ENCODE results near the gene PERM1.
"Not testable (repeated sequence)": the region's sequence is repeated elsewhere in the genome, so short reads cannot be mapped to it uniquely, and the experiment has no call there.

Gene PERM1

GRCh38 chr1:1013922-1014648 is 32.2 kb upstream of the PERM1 start:
- peak overlapping the region in 1 of 2 experiments; percentile 81 for H3K27ac ChIP-seq (ENCODE audit: insufficient read depth in 1 of 2, low read depth in 1 of 2, low read length in 2 of 2, poor library complexity in 1 of 2, severe bottlenecking in 2 of 2)
- H3K27me3 ChIP-seq (replicated peaks in 2 of 5; ENCODE audit: control insufficient read depth in 4 of 5, insufficient read depth in 5 of 5, low read length in 4 of 5): no peaks in the 10 kb centered on the region
- no peaks in the 10 kb centered on the region for H3K36me3 ChIP-seq (ENCODE audit: control insufficient read depth in 4 of 4, insufficient read depth in 4 of 4, low read length in 3 of 4)
- POLR2A ChIA-PET: interaction anchor here (0.8 to 1.3 kb wide), 2 partner anchors 20 to 46 kb away, joined by 3 read pairs; no protein-coding TSS in a partner anchor
- CTCF ChIA-PET: interaction anchor here (0.6 to 4.1 kb wide), 7 partner anchors 9 to 50 kb away, joined by 3 to 19 read pairs (median 5); no protein-coding TSS in a partner anchor
- no peaks in the 10 kb centered on the region for H3K9me3 ChIP-seq (ENCODE audit: control extremely low read depth in 1 of 5, control insufficient read depth in 4 of 5, insufficient read depth in 2 of 5, low read depth in 1 of 5, low read length in 4 of 5)
- H3K4me3 ChIP-seq (ENCODE audit: control insufficient read depth in 1 of 7, extremely low read depth in 1 of 7, insufficient read depth in 4 of 7, low read depth in 2 of 7, low read length in 6 of 7): peak overlapping the region; percentile 11 to 99 (median 80)
- peak in 1 of 3 donors; percentile 32 for DNase-seq
- H3K4me1 ChIP-seq (ENCODE audit: control extremely low read depth in 1 of 4, control insufficient read depth in 4 of 4, insufficient read depth in 4 of 4, low read length in 3 of 4): peaks cover 3 to 30% (median 23%) of the 10 kb centered on the region in 4 experiments
- WGBS (ENCODE audit: insufficient coverage): 77% methylated on average over 33 of the region's 41 CpGs

DNA sequence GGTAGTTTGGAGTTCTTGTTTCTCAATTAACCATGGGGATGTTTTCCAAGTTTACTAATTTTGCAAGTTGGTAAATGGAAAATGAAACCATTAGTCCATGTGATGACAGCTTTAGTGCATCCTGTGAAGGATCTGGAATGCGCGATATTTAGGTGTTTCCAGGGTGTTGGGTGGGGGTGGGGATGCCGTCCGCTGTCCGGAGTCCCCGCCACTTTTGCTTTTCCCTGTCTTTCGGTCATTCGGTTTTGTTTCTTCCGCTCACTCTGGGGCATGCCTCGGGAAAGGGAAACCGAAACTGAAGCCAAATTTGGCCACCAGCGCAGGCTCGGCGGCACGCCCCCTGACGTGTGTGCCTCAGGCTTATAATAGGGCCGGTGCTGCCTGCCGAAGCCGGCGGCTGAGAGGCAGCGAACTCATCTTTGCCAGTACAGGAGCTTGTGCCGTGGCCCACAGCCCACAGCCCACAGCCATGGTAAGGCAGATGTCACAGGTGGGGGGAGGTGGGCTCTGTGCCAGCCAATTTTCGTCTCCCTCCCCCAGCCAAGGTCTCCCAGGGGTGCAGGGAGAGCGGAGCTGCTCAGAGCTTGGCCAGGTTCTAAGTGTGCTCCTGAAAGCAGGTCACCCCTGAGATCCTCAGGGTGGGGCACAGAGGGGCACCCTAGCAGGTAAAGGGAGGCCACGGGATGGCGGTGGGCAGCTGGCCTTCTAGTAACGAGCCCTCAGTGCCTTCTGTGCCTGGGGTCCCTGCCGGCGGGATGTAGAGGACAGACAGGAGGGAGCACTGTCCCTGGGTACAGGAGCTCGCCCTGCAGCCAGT is 31.4 kb upstream of the PERM1 start, which contains the start of gene ISG15:
ISG15 (plus strand) TSS at position 393 of the 817 bp plus-strand sequence; CDS start at position 470, 77 bp downstream.
- peak; percentile 78 to 89 (median 89) for DNase-seq
- no peaks in the 10 kb centered on the region for H3K36me3 ChIP-seq (ENCODE audit: control insufficient read depth in 4 of 4, insufficient read depth in 4 of 4, low read length in 3 of 4)
- peak within 1 kb of the TSS; percentile 52 to 81 for H3K27ac ChIP-seq (ENCODE audit: insufficient read depth in 1 of 2, low read depth in 1 of 2, low read length in 2 of 2, poor library complexity in 1 of 2, severe bottlenecking in 2 of 2)
- no peaks in the 10 kb centered on the region for H3K9me3 ChIP-seq (ENCODE audit: control extremely low read depth in 1 of 5, control insufficient read depth in 4 of 5, insufficient read depth in 2 of 5, low read depth in 1 of 5, low read length in 4 of 5)
- CTCF ChIA-PET: interaction anchor here (0.6 to 4.1 kb wide), 6 partner anchors 9 to 45 kb away, joined by 3 to 19 read pairs (median 5); no protein-coding TSS in a partner anchor
- peaks cover 3 to 28% (median 22%) of the 10 kb centered on the region in 4 experiments for H3K4me1 ChIP-seq (ENCODE audit: control extremely low read depth in 1 of 4, control insufficient read depth in 4 of 4, insufficient read depth in 4 of 4, low read length in 3 of 4)
- WGBS (ENCODE audit: insufficient coverage): 1% methylated on average over 25 of the region's 30 CpGs
- H3K27me3 ChIP-seq (replicated peaks in 2 of 5; ENCODE audit: control insufficient read depth in 4 of 5, insufficient read depth in 5 of 5, low read length in 4 of 5): no peaks in the 10 kb centered on the region
- POLR2A ChIA-PET: interaction anchor here (0.8 to 1.3 kb wide), 2 partner anchors 19 to 47 kb away, joined by 3 read pairs; no protein-coding TSS in a partner anchor
- peak within 1 kb of the TSS; percentile 43 to 99 (median 90) for H3K4me3 ChIP-seq (ENCODE audit: control insufficient read depth in 1 of 7, extremely low read depth in 1 of 7, insufficient read depth in 4 of 7, low read depth in 2 of 7, low read length in 6 of 7)

- DNase-seq; H3K9me3 ChIP-seq (ENCODE audit: control extremely low read depth in 1 of 5, control insufficient read depth in 4 of 5, insufficient read depth in 2 of 5, low read depth in 1 of 5, low read length in 4 of 5); POLR2A ChIA-PET; H3K36me3 ChIP-seq (ENCODE audit: control insufficient read depth in 4 of 4, insufficient read depth in 4 of 4, low read length in 3 of 4); H3K27me3 ChIP-seq (replicated peaks in 2 of 5; ENCODE audit: control insufficient read depth in 4 of 5, insufficient read depth in 5 of 5, low read length in 4 of 5): not testable (repeated sequence)
- Histone ChIP-seq H3K4me1 (ENCODE audit: control extremely low read depth in 1 of 4, control insufficient read depth in 4 of 4, insufficient read depth in 4 of 4, low read length in 3 of 4) (peaks cover 3 to 28% (median 22%) of the 10 kb centered on the region in 4 experiments), H3K4me3 (ENCODE audit: control insufficient read depth in 1 of 7, extremely low read depth in 1 of 7, insufficient read depth in 4 of 7, low read depth in 2 of 7, low read length in 6 of 7) (peak overlapping the region in 6 of 7 experiments; percentile 76 to 99 (median 94)), H3K27ac (ENCODE audit: insufficient read depth in 1 of 2, low read depth in 1 of 2, low read length in 2 of 2, poor library complexity in 1 of 2, severe bottlenecking in 2 of 2) (peak overlapping the region in 1 of 2 experiments; percentile 81)
- 83% methylated on average over 5 of the region's 13 CpGs for WGBS (ENCODE audit: insufficient coverage)
- CTCF ChIA-PET: interaction anchor here (4.1 kb wide), 1 partner anchor 11 kb away, joined by 19 read pairs; no protein-coding TSS in a partner anchor
These were observed 30.8 kb upstream of the PERM1 start for GRCh38 chr1:1012736-1013104.

GRCh38 chr1:1011396-1011949 is 29.6 kb upstream of the PERM1 start:
- WGBS (ENCODE audit: insufficient coverage): 73% methylated on average over 14 of the region's 14 CpGs
- Histone ChIP-seq H3K4me3 (ENCODE audit: control insufficient read depth in 1 of 7, extremely low read depth in 1 of 7, insufficient read depth in 4 of 7, low read depth in 2 of 7, low read length in 6 of 7) (no peak overlapping the region), H3K27ac (ENCODE audit: insufficient read depth in 1 of 2, low read depth in 1 of 2, low read length in 2 of 2, poor library complexity in 1 of 2, severe bottlenecking in 2 of 2) (no peak overlapping the region), H3K36me3 (ENCODE audit: control insufficient read depth in 4 of 4, insufficient read depth in 4 of 4, low read length in 3 of 4) (no peaks in the 10 kb centered on the region), H3K4me1 (ENCODE audit: control extremely low read depth in 1 of 4, control insufficient read depth in 4 of 4, insufficient read depth in 4 of 4, low read length in 3 of 4) (peaks cover 3 to 28% (median 22%) of the 10 kb centered on the region in 4 experiments), H3K9me3 (ENCODE audit: control extremely low read depth in 1 of 5, control insufficient read depth in 4 of 5, insufficient read depth in 2 of 5, low read depth in 1 of 5, low read length in 4 of 5) (no peaks in the 10 kb centered on the region), H3K27me3 (replicated peaks in 2 of 5; ENCODE audit: control insufficient read depth in 4 of 5, insufficient read depth in 5 of 5, low read length in 4 of 5) (no peaks in the 10 kb centered on the region)
- ChIA-PET POLR2A (no interaction called here), CTCF (interaction anchor here (1.0 kb wide), 1 partner anchor 9 kb away, joined by 3 read pairs; no protein-coding TSS in a partner anchor)
- DNase-seq: peak in 2 of 3 donors; percentile 56 to 58

DNA sequence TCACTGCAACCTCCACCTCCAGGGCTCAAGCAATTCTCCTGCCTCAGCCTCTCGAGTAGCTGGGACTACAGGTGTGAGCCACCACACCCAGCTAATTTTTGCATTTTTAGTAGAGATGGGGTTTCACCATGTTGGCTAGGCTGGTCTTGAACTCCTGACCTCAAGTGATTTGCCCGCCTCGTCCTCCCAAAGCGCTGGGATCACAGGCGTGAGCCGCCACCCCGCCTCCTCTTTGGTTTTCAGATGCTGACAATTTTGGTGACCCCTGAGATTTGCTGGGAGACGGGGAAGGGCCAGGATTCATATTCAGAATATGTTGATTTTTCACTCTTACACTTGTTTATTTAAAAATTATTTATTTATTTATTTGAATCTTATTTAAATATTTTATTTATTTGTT is 28.2 kb upstream of the PERM1 start:
- H3K27me3 ChIP-seq (replicated peaks in 2 of 5; ENCODE audit: control insufficient read depth in 4 of 5, insufficient read depth in 5 of 5, low read length in 4 of 5); H3K36me3 ChIP-seq (ENCODE audit: control insufficient read depth in 4 of 4, insufficient read depth in 4 of 4, low read length in 3 of 4); H3K27ac ChIP-seq (ENCODE audit: insufficient read depth in 1 of 2, low read depth in 1 of 2, low read length in 2 of 2, poor library complexity in 1 of 2, severe bottlenecking in 2 of 2); DNase-seq; POLR2A ChIA-PET; H3K4me3 ChIP-seq (ENCODE audit: control insufficient read depth in 1 of 7, extremely low read depth in 1 of 7, insufficient read depth in 4 of 7, low read depth in 2 of 7, low read length in 6 of 7); H3K9me3 ChIP-seq (ENCODE audit: control extremely low read depth in 1 of 5, control insufficient read depth in 4 of 5, insufficient read depth in 2 of 5, low read depth in 1 of 5, low read length in 4 of 5): not testable (repeated sequence)
- WGBS (ENCODE audit: insufficient coverage): 93% methylated on average over 3 of the region's 8 CpGs
- H3K4me1 ChIP-seq (ENCODE audit: control extremely low read depth in 1 of 4, control insufficient read depth in 4 of 4, insufficient read depth in 4 of 4, low read length in 3 of 4): peaks cover 3 to 36% (median 30%) of the 10 kb centered on the region in 4 experiments
- CTCF ChIA-PET: interaction anchor here (1.0 kb wide), 1 partner anchor 8 kb away, joined by 3 read pairs; no protein-coding TSS in a partner anchor

DNA sequence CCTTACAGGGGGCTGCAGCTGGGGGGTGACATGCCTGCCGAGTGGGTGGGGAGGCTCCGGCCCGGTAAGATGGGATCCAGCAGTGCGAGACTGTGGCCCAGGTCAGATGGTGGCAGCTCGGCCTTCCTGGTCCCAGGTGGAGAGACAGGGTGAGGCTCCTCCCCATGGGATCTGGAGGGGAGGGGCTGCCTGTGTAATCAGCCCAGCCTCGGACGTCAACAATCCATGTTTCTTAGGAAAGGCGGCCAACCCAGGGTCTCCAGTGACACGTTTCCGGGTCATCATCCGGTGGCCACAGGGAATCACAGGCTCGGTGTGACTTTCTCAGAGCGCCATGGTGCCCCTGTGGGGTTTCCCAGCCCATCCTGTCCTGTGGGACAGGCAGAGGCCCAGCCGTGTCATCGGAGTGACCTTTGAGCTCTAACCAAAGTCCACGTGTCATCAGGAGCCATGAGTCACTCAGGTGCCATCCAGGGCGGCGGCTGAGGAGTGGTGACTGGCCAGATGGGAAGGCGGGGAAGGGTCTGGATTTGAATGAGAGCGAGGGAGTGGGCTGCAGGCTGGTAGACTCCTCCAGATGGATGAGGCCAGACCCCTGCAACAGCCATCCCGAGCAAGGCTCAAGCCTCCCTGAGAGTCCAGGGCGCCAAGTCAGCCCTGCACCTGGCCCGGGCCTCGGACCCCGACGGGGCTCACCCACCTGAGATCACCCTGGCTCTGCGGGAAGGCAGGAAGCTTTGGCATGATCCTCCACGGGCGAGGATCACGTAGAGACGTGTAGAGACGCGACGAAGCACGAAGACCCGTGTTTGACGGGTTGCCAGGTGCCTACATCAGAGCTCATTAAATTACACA is 24.6 kb upstream of the PERM1 start:
- H3K4me3 ChIP-seq (ENCODE audit: control insufficient read depth in 1 of 7, extremely low read depth in 1 of 7, insufficient read depth in 4 of 7, low read depth in 2 of 7, low read length in 6 of 7): no peak overlapping the region
- CTCF ChIA-PET: interaction anchor here (1.0 to 2.4 kb wide), 4 partner anchors 9 to 23 kb away, joined by 3 to 10 read pairs (median 4); no protein-coding TSS in a partner anchor
- peaks cover 0 to 30% (median 27%) of the 10 kb centered on the region in 4 experiments for H3K4me1 ChIP-seq (ENCODE audit: control extremely low read depth in 1 of 4, control insufficient read depth in 4 of 4, insufficient read depth in 4 of 4, low read length in 3 of 4)
- no peaks in the 10 kb centered on the region for H3K36me3 ChIP-seq (ENCODE audit: control insufficient read depth in 4 of 4, insufficient read depth in 4 of 4, low read length in 3 of 4)
- 96% methylated on average over 29 of the region's 37 CpGs for WGBS (ENCODE audit: insufficient coverage)
- no peak for DNase-seq
- POLR2A ChIA-PET: no interaction called here
- no peak overlapping the region for H3K27ac ChIP-seq (ENCODE audit: insufficient read depth in 1 of 2, low read depth in 1 of 2, low read length in 2 of 2, poor library complexity in 1 of 2, severe bottlenecking in 2 of 2)
- peaks cover 0 to 23% (median 3%) of the 10 kb centered on the region in 5 experiments for H3K27me3 ChIP-seq (replicated peaks in 2 of 5; ENCODE audit: control insufficient read depth in 4 of 5, insufficient read depth in 5 of 5, low read length in 4 of 5)
- H3K9me3 ChIP-seq (ENCODE audit: control extremely low read depth in 1 of 5, control insufficient read depth in 4 of 5, insufficient read depth in 2 of 5, low read depth in 1 of 5, low read length in 4 of 5): no peaks in the 10 kb centered on the region
